ENCODE data around the gene SUN1. TPM values are rescaled to one million over a fixed set of nuclear protein-coding genes. Genes with fewer than 3 reads are reported as not detected.
"Not testable (repeated sequence)": the region's sequence is repeated elsewhere in the genome, so short reads cannot be mapped to it uniquely, and the experiment has no call there.

SUN1 gene
- total and polyA plus RNA-seq, 2 experiments from 2014 or later: 63.3 to 145 TPM

- TF ChIP-seq ZNF462 (CRISPR knock-in tag; IDR thresholded peaks at IDR 0.05) (no peak), REST (IDR thresholded peaks at IDR 0.05; ENCODE audit: unreplicated experiment) (no peak), JUNB (IDR thresholded peaks at IDR 0.05; ENCODE audit: unreplicated experiment) (no peak), EZH2phosphoT487 (IDR thresholded peaks at IDR 0.05; ENCODE audit: unreplicated experiment) (no peak)
Measured at GRCh38 chr7:803243-803635, 29.0 kb upstream of the SUN1 start (continued).

- not testable (repeated sequence) for H3K27me3 Mint-ChIP-seq (ENCODE audit: insufficient read depth, low read depth, poor library complexity); H3K27me3 ChIP-seq (ENCODE audit: insufficient read depth); H3K4me1 ChIP-seq (ENCODE audit: insufficient read depth); H3K4me3 ChIP-seq; H3K27ac ChIP-seq (ENCODE audit: low read depth); ATAC-seq; H3K27ac Mint-ChIP-seq; H3K36me3 ChIP-seq (ENCODE audit: insufficient read depth); DNase-seq (ENCODE audit: low spot score); H3K4me2 ChIP-seq; H4K20me1 ChIP-seq (replicated peaks; ENCODE audit: insufficient read depth); H2AFZ ChIP-seq; H3F3A ChIP-seq (replicated peaks; ENCODE audit: low read depth); H3K79me2 ChIP-seq (replicated peaks; ENCODE audit: insufficient read depth); H3K4me1 Mint-ChIP-seq; H3K9me2 ChIP-seq (ENCODE audit: insufficient read depth); H3K4me3 Mint-ChIP-seq
- H3K9me3 Mint-ChIP-seq: peaks cover 42% of the 10 kb centered on the region
- peaks cover 26% of the 10 kb centered on the region for H3K36me3 Mint-ChIP-seq (ENCODE audit: low read depth)
Measured at GRCh38 chr7:803796-804195, 28.5 kb upstream of the SUN1 start.

All from GM23338 (cell line).